Heart left ventricle (tissue), 13 donors: ENCODE measurements around the gene TNRC6C.

Experiments used
- POLR2A ChIP-seq, 2 donors: fragments of 450-650 bp; IDR thresholded peaks; one replicate each; pipeline ENCODE4 v1.6.1; 2017; ENCODE audit warnings: antibody characterized with exemption in 2 of 2, mild to moderate bottlenecking in 2 of 2, moderate library complexity in 2 of 2
- TF ChIP-seq, protein P1 (sequence below), 12 donors: fragments of 200-600 bp; sonication (generic) in 4 of 12; IDR thresholded peaks; one replicate each; pipeline versions ENCODE4 v1.5.0 to v1.8.0; 2018 to 2022; ENCODE audit warnings: antibody characterized with exemption in 12 of 12, mild to moderate bottlenecking in 5 of 12
- donor health status: ischemic (EF 13 %, LVEDD 7.1; RV severe dilation, severe dysfunction).
- donor health status: DM: no; HTN: yes; CAD: no.
- donor health status: DM: no; HTN: no; CAD: no.
- donor health status: ischemic (EF 25% LVEDD 6.9; RV normal size, moderate dysfunction).
- donor health status: ischemic (EF 25% LVEDD 5.7; RV mildly dilated, moderate dysfunction).
- donor health status: ischemic (EF 35%, LVEDD 5.7; RV mildly dilated, moderate dysfunction).
- donor health status: nonischemic (EF 11% LVEDD 7.7; RV severe dilation, severe dysfunction).
- donor health status: DM: yes; HTN: yes; CAD: no.
- donor health status: PGD.
- donor health status: ischemic (EF 29% LVEDD 5.4; RV normal size, mild dysfunction).
- donor health status: nonischemic (EF 23%, LVEDD 6.1; RV moderate dilation, normal function).

DNA sequence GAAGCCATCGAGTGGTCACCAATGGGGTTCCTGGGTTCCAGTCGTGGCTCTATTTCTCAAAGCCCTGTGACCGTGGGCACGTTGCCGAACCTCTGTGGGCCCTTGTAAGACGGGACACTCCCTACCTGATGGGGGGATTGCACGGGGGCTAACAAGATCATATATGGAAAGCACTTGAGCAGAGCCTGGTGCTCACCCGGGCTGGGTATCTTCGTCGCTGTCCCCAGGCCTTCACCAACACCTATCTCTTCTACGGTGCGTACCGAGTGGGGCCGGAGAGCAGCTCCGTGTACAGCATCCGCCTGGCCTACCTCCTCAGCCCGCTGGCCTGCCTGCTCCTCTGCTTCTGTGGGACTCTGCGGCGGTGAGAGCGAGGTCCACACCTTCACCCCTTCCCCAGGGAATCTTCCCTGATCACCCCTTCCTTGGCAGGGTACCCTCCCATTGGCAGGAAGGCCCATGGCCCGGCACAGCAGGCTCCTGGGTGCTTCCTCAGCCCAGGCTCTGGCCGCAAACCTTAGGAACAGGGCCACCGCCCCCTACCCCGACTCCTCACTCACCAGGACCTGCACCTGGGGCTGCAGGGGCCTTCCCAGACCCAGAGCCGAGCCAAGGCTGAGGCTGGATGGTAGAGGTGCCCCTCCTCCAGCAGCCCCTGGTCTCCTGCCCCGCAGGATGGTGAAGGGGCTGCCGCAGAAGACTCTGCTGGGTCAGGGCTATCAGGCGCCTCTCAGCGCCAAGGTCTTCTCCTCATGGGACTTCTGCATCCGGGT lies 174.9 kb downstream of the TNRC6C start:
- no peak for TF ChIP-seq POLR2A (IDR thresholded peaks at IDR 0.05)
- TF ChIP-seq, protein P1, sequence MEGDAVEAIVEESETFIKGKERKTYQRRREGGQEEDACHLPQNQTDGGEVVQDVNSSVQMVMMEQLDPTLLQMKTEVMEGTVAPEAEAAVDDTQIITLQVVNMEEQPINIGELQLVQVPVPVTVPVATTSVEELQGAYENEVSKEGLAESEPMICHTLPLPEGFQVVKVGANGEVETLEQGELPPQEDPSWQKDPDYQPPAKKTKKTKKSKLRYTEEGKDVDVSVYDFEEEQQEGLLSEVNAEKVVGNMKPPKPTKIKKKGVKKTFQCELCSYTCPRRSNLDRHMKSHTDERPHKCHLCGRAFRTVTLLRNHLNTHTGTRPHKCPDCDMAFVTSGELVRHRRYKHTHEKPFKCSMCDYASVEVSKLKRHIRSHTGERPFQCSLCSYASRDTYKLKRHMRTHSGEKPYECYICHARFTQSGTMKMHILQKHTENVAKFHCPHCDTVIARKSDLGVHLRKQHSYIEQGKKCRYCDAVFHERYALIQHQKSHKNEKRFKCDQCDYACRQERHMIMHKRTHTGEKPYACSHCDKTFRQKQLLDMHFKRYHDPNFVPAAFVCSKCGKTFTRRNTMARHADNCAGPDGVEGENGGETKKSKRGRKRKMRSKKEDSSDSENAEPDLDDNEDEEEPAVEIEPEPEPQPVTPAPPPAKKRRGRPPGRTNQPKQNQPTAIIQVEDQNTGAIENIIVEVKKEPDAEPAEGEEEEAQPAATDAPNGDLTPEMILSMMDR (IDR thresholded peaks at IDR 0.05), result no peak
